ENCODE measurements around the gene ZNHIT3.
"Not testable (repeated sequence)": the region's sequence is repeated elsewhere in the genome, so short reads cannot be mapped to it uniquely, and the experiment has no call there.

The ZNHIT3 gene

DNA sequence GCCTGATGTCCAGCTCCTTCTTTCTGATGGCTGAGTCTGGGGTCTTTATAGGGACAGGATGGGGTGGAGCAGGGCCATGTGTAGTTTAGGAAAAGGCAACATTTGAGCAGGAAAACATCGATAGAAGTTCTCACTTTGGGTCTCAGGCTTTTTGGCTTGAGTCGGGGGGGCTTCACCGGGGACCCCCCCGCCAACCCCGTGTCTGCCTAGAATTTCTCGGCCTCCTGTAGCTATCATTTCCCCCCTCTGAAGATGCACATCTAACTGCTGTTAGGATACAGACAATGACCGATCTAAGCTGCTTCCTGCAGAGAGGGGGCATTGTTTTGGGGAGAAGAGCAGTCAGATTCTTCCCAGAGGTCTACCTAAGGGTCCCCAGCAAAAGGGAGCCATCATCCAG is 16.7 kb upstream of the ZNHIT3 start:
- no peak for DNase-seq (ENCODE audit: low read depth, low spot score)
- POLR2A ChIA-PET: no interaction called here
- CTCF ChIA-PET: interaction anchor here (0.6 to 2.0 kb wide), 2 partner anchors 11 to 13 kb away, joined by 3 to 7 read pairs; no protein-coding TSS in a partner anchor
- TF ChIP-seq, protein P1, sequence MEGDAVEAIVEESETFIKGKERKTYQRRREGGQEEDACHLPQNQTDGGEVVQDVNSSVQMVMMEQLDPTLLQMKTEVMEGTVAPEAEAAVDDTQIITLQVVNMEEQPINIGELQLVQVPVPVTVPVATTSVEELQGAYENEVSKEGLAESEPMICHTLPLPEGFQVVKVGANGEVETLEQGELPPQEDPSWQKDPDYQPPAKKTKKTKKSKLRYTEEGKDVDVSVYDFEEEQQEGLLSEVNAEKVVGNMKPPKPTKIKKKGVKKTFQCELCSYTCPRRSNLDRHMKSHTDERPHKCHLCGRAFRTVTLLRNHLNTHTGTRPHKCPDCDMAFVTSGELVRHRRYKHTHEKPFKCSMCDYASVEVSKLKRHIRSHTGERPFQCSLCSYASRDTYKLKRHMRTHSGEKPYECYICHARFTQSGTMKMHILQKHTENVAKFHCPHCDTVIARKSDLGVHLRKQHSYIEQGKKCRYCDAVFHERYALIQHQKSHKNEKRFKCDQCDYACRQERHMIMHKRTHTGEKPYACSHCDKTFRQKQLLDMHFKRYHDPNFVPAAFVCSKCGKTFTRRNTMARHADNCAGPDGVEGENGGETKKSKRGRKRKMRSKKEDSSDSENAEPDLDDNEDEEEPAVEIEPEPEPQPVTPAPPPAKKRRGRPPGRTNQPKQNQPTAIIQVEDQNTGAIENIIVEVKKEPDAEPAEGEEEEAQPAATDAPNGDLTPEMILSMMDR (IDR thresholded peaks at IDR 0.05; ENCODE audit: insufficient read depth, low read length, missing control alignments): no peak
- no peak overlapping the region for H3K4me3 ChIP-seq (ENCODE audit: low read depth, low read length)

DNA sequence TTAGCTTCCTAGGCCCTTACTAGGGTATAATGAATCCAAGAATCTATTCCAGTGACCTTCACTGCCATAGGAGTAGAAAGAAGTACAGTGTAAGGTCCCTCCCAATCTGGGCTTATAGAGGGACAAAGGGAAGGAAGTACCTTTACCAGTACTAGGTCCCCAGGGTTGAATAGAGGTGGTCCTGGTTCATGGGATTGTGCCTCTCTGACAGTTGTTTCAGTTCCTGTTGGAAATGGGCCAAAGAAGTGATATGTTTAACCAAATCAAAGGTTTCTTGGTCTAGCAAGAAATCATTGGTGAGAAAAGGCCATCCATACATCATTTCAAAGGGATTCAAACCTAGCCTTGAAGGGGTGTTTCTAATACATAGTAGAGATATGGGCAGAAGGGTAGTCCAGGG is 16.0 kb upstream of the ZNHIT3 start:
- TF ChIP-seq, protein P1 (IDR thresholded peaks at IDR 0.05; ENCODE audit: insufficient read depth, low read length, missing control alignments): no peak
- POLR2A ChIA-PET: no interaction called here
- CTCF ChIA-PET: interaction anchor here (2.0 kb wide), 1 partner anchor 12 kb away, joined by 7 read pairs; no protein-coding TSS in a partner anchor
- DNase-seq (ENCODE audit: low read depth, low spot score): no peak
- no peak overlapping the region for H3K4me3 ChIP-seq (ENCODE audit: low read depth, low read length)

DNA sequence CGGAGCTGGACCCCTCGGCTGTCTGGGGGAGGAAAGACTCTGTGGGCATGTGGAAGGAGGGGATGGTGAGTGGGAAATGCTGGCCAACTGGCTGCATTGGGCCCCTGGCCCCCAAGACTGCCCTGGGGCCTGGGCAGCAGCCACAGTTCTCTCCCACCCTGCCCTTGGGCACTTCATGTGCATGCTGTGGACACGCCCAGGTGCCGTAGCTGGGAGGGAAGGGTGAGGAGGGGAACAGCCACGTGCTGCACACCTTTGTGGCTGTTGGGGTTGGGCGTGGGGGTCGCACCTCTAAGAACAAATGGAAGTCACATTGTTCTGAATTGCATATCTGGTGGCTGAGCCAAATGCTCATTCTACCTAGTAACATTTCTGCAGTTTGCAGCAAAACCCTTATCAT is 11.9 kb upstream of the ZNHIT3 start:
- no peak overlapping the region for H3K4me3 ChIP-seq (ENCODE audit: low read depth, low read length)
- CTCF ChIA-PET: interaction anchor here (0.8 kb wide), 1 partner anchor 8 kb away, joined by 4 read pairs; no protein-coding TSS in a partner anchor
- no peak for DNase-seq (ENCODE audit: low read depth, low spot score)
- TF ChIP-seq, protein P1 (IDR thresholded peaks at IDR 0.05; ENCODE audit: insufficient read depth, low read length, missing control alignments): no peak
- POLR2A ChIA-PET: no interaction called here

DNA sequence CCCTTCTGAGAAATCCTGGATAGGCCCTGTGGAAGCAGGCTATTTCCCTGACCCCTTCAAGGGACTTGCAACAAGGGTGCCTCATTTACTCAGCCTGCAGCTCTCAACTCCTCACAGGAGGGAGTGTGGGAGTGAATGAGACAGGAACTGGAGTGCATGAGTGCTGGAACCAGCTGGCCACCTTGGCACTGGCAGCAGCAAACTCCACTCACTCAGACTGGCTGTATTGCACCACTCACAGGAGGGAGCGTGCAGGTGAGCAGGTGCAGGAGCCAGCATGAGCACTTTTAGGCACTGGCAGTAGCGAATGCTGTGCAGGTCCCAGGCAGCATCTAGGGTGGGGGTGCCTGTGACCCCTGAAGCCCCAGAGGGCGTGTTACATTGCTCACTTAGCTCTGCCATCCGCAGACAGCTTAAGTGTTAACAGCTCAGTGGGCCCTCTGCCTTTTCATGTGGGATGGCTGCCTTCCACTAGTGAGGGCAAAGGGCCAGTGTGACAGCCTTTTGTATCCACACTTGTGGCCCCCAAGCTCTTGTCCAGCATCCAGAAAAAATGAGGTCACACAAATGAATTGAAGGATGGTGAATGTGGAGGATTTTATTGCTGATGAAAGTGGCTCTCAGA is 11.0 kb upstream of the ZNHIT3 start:
- ChIA-PET CTCF (interaction anchor here (2.0 kb wide), 1 partner anchor 10 kb away, joined by 10 read pairs; no protein-coding TSS in a partner anchor), POLR2A (no interaction called here)
- TF ChIP-seq, protein P1 (IDR thresholded peaks at IDR 0.05; ENCODE audit: insufficient read depth, low read length, missing control alignments): no peak
- no peak for DNase-seq (ENCODE audit: low read depth, low spot score)
- no peak overlapping the region for H3K4me3 ChIP-seq (ENCODE audit: low read depth, low read length)

DNA sequence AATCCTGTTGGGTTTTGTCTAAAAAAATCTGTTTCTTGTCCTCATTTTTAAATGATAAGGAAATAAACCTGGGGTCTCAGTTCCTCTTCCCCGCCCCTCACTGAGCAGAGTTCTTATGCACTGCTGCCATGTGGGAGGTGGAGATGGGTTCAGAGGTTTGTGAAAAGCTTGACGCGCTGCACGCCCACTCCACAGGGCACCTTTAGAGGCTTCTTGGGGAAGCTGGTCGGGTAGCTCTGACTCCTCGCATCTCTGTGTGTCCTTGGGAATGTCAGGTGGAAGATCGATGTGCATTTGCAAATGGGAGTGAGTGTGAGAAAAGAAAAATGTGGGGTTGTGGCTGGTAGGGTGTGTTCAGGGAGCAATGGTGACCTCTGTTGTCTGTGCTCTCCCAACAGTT is 4.7 kb upstream of the ZNHIT3 start:
- H3K4me3 ChIP-seq (ENCODE audit: low read depth, low read length): no peak overlapping the region
- no peak for DNase-seq (ENCODE audit: low read depth, low spot score)
- TF ChIP-seq, protein P1 (IDR thresholded peaks at IDR 0.05; ENCODE audit: insufficient read depth, low read length, missing control alignments): no peak
- ChIA-PET CTCF (interaction anchor here (1.1 to 1.6 kb wide), 3 partner anchors 7 to 19 kb away, joined by 3 to 8 read pairs (median 4); no protein-coding TSS in a partner anchor), POLR2A (interaction anchor here (1.1 kb wide), 1 partner anchor 10 kb away, joined by 5 read pairs; no protein-coding TSS in a partner anchor)

DNA sequence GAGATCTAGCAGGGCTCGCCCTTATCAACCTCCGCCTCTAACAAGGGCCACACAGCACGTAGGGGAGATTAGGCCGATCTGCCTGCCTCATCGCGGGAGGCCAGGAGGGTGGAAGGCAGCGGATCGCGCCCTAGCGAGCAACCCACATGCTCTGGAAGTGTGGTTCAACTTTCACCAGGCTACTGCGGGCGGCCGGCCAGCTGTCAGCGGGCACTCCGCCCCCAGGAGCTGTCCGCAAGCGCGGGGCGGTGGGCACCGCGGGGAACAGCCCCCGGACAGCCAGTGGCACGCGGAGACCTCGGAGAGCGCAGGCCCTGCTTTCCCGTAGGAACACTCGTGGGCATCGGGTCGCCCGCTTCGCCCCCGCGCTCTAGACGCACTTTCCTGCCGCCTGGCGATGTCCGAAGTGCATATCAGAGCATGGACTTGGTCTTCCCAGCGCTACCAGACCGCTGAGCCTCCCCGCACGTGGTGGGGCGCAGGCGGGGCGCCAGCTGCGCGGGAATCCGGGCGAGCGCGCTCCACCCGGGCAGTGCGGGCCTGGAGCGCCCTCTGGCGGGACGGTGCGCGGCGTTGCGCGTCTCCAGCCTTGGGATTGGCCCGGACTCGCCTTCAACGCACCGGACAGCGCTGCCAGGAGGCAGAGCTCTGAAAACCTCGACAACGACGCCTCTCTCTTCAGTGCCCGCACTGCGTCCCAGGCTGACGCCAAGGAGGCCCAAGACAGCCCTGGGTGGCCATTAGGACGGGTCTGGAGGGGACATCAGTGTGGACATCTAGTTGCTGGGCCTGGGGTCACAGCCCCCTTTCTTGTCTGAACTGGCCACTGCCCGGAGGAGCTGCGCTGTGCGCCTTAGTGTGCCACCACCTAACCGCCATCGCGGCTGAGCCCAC is 3.6 kb upstream of the ZNHIT3 start:
- TF ChIP-seq, protein P1 (IDR thresholded peaks at IDR 0.05; ENCODE audit: insufficient read depth, low read length, missing control alignments): peak; percentile 95
- DNase-seq (ENCODE audit: low read depth, low spot score): no peak
- peak overlapping the region; percentile 52 for H3K4me3 ChIP-seq (ENCODE audit: low read depth, low read length)
- ChIA-PET CTCF (interaction anchor here (0.6 to 1.7 kb wide), 18 partner anchors 8 to 905 kb away, joined by 3 to 34 read pairs (median 4); no protein-coding TSS in a partner anchor), POLR2A (interaction anchor here (1.1 kb wide), 1 partner anchor 9 kb away, joined by 5 read pairs; no protein-coding TSS in a partner anchor)

DNA sequence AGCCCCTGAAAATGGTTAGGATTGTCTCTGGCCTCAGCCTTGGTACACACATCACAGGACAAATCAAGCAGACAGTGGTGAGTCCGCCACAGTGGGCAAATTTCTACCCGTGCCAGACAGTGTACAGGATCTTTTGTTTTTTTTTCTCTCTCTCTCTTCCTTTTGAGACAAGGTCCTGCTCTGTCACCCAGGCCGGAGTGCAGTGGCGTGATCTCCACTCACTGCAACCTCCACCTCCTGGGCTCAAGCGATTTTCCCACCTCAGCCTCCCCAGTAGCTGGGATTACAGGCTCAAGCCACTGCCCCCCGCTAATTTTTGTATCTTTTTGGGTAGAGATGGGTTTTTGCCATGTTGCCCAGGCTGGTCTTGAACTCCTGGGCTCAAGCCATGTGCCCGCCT is 2.5 kb upstream of the ZNHIT3 start:
- POLR2A ChIA-PET; H3K4me3 ChIP-seq (ENCODE audit: low read depth, low read length); DNase-seq (ENCODE audit: low read depth, low spot score): not testable (repeated sequence)
- CTCF ChIA-PET: interaction anchor here (0.6 to 1.7 kb wide), 4 partner anchors 9 to 904 kb away, joined by 3 to 34 read pairs (median 4); no protein-coding TSS in a partner anchor
